Psoas muscle (tissue), 8 donors: ENCODE data around the gene DIRAS1. TPM values are rescaled to one million over a fixed set of nuclear protein-coding genes. Genes with fewer than 3 reads are reported as not detected.
"Not testable (repeated sequence)": the region's sequence is repeated elsewhere in the genome, so short reads cannot be mapped to it uniquely, and the experiment has no call there.

Experiments used
- ATAC-seq, 4 donors: fragments of 200-7000 bp; cut with Tn5 transposase; one replicate each; pipeline ENCODE4 v1.9.1; 2020; ENCODE audit warnings: moderate library complexity in 3 of 4, mild to moderate bottlenecking in 2 of 4
- DNase-seq, 2 donors: peaks; one replicate each; pipeline ENCODE4 v3.0.0-alpha.2; 2020
- H3K27ac ChIP-seq: fragments of 200-600 bp; one replicate; pipeline ENCODE4 v1.8.0; 2022
- H3K27me3 ChIP-seq, 3 donors: fragments of 200-600 bp in 1 of 3; one replicate each; pipeline versions ENCODE4 v1.6.1 to v1.8.0; 2013 to 2022; ENCODE audit warnings: low read length in 2 of 3, mild to moderate bottlenecking in 2 of 3, moderate library complexity in 1 of 3; ENCODE audit not compliant: insufficient read depth in 3 of 3
- H3K36me3 ChIP-seq, 2 donors: fragments of 200-600 bp in 1 of 2; one replicate each; pipeline versions ENCODE4 v1.6.1 to v1.8.0; 2013 to 2022; ENCODE audit warnings: low read depth in 1 of 2, mild to moderate bottlenecking in 1 of 2, moderate library complexity in 1 of 2; ENCODE audit not compliant: insufficient read depth in 1 of 2
- H3K4me1 ChIP-seq: fragments of 200-600 bp; one replicate; pipeline ENCODE4 v1.8.0; 2022
- H3K4me3 ChIP-seq: fragments of 200-600 bp; one replicate; pipeline ENCODE4 v1.8.0; 2022; ENCODE audit warnings: mild to moderate bottlenecking
- H3K9me3 ChIP-seq: fragments of 200-600 bp; one replicate; pipeline ENCODE4 v1.8.0; 2022
- CTCF ChIP-seq: fragments of 200-600 bp; IDR thresholded peaks from one replicate; pipeline ENCODE4 v1.8.0; 2022; ENCODE audit warnings: antibody characterized with exemption
- WGBS, 3 donors: extraction: QIAGEN DNeasy Blood & Tissue Kit; methylation state at CpG; one replicate each; pipeline versions ENCODE4 v1.1.6 to v1.1.7; 2013; 5-methylcytosine and 5-hydroxymethylcytosine counted together
- intact Hi-C, 2 donors: fragments of 100-400 bp; cut with DNase I; formaldehyde crosslinking; loops; one replicate each; pipeline versions ENCODE4 v1.11.0 to v1.14.2; 2022
- polyA plus RNA-seq, 3 donors: library from polyadenylated mRNA; stranded (reverse); fragments of 200-250 nt; gene quantifications; one replicate each; pipeline ENCODE4 v1.2.3, GENCODE V29; 2013
- total RNA-seq, 4 donors: library from RNA; stranded (reverse); fragmentation: NEBNext Ultra II Directional in 2 of 4; extraction: Animal tissue kit (Norgen Biotek cat#: 25700) in 2 of 4; gene quantifications; one replicate each; pipeline versions ENCODE4 v1.2.1 to v1.2.4, GENCODE V29; 2021 to 2023
- donor health status: healthy with polysubstance abuse.
- donor health status: DM: no; HTN: no; CAD: no; lungs with moderate emphysema.
- donor health status: Bipolar disorder and iron deficiency.
- donor health status: healthy.
- donor health status: DM: yes; HTN: yes; CAD: no.
- donor health status: DM: no; HTN: no; CAD: no.
- donor health status: DM: no; HTN: no; CAD: no.
- donor health status: DM: yes; HTN: yes; CAD: no.

Gene DIRAS1
- total and polyA plus RNA-seq, 7 donors, result 0.13 to 29.9 (median 1.8) TPM

- no peaks in the 10 kb centered on the region for H3K27me3 ChIP-seq
- DNase-seq (no peak), ATAC-seq (no peak)
- intact Hi-C loops, result no loop called here
- no peak overlapping the region for H3K27ac ChIP-seq
- no peaks in the 10 kb centered on the region for H3K4me1 ChIP-seq
- no peak for TF ChIP-seq CTCF
- no peaks in the 10 kb centered on the region for H3K9me3 ChIP-seq
- no peaks in the 10 kb centered on the region for H3K36me3 ChIP-seq
- WGBS, 3 donors, result 76 to 79% (median 76%) methylated on average over 8 of the region's 8 CpGs
- H3K4me3 ChIP-seq, result no peak overlapping the region
Observed at GRCh38 chr19:2678044-2678671, 43.0 kb downstream of the DIRAS1 start.

- WGBS, 3 donors, result 68 to 73% (median 69%) methylated on average over 12 of the region's 12 CpGs
- intact Hi-C loops, result no loop called here
- no peak overlapping the region for H3K27ac ChIP-seq
- TF ChIP-seq CTCF, result no peak
- no peaks in the 10 kb centered on the region for H3K27me3 ChIP-seq
- no peak overlapping the region for H3K4me3 ChIP-seq
- H3K9me3 ChIP-seq, result no peaks in the 10 kb centered on the region
- ATAC-seq (no peak), DNase-seq (no peak)
- H3K4me1 ChIP-seq, result no peaks in the 10 kb centered on the region
- no peaks in the 10 kb centered on the region for H3K36me3 ChIP-seq
Observed at GRCh38 chr19:2676823-2677222, 44.3 kb downstream of the DIRAS1 start.

GRCh38 chr19:2675892-2676291 lies 45.3 kb downstream of the DIRAS1 start:
- Histone ChIP-seq H3K27ac (no peak overlapping the region), H3K9me3 (no peaks in the 10 kb centered on the region), H3K4me1 (no peaks in the 10 kb centered on the region), H3K4me3 (no peak overlapping the region), H3K36me3 (no peaks in the 10 kb centered on the region), H3K27me3 (no peaks in the 10 kb centered on the region)
- intact Hi-C loops, result no loop called here
- DNase-seq, result no peak
- TF ChIP-seq CTCF, result no peak
- ATAC-seq, result no peak
- WGBS, 3 donors, result 26 to 49% (median 29%) methylated on average over 11 of the region's 11 CpGs

- H3K36me3 ChIP-seq, result no peaks in the 10 kb centered on the region
- ATAC-seq, result no peak
- no peak overlapping the region for H3K4me3 ChIP-seq
- H3K27ac ChIP-seq, result no peak overlapping the region
- intact Hi-C loops, result no loop called here
- DNase-seq, result no peak
- peaks cover 0 to 1% (median 0%) of the 10 kb centered on the region in 3 donors for H3K27me3 ChIP-seq
- 74 to 85% (median 77%) methylated on average over 15 to 16 of the region's 16 CpGs for WGBS, 3 donors
- no peaks in the 10 kb centered on the region for H3K4me1 ChIP-seq
- TF ChIP-seq CTCF, result no peak
- H3K9me3 ChIP-seq, result no peaks in the 10 kb centered on the region
Observed at GRCh38 chr19:2670217-2670616, 51.0 kb downstream of the DIRAS1 start.

GRCh38 chr19:2668175-2668763 lies 52.9 kb downstream of the DIRAS1 start:
- H3K27me3 ChIP-seq, result peaks cover 0 to 1% (median 0%) of the 10 kb centered on the region in 3 donors
- no peak overlapping the region for H3K27ac ChIP-seq
- no peaks in the 10 kb centered on the region for H3K4me1 ChIP-seq
- H3K36me3 ChIP-seq, result no peaks in the 10 kb centered on the region
- H3K9me3 ChIP-seq, result no peaks in the 10 kb centered on the region
- TF ChIP-seq CTCF, result no peak
- WGBS, 3 donors, result 77 to 90% (median 86%) methylated on average over 15 of the region's 15 CpGs
- DNase-seq, result no peak
- no peak overlapping the region for H3K4me3 ChIP-seq
- ATAC-seq, result no peak
- intact Hi-C loops, result no loop called here

DNA sequence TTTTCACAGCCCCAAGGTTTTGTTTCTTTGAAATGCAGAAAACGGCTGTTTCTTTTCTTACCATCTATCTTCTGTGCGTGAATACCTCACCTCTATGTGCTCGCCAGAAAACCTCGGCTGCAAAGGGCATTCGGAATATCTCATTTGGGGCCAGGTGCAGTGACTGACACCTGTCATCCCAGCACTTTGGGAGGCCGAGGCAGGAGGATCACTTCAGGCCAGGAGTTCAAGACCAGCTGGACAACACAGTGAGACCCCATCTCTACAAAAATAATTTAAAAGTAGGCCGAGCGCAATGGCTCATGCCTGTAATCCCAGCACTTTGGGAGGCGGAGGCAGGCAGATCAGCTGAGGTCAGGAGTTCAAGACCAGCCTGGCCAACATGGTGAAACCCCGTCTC lies 53.8 kb downstream of the DIRAS1 start:
- ATAC-seq, H3K9me3 ChIP-seq, DNase-seq, H3K27me3 ChIP-seq, intact Hi-C loops, H3K4me1 ChIP-seq, H3K27ac ChIP-seq, H3K4me3 ChIP-seq, H3K36me3 ChIP-seq: not testable (repeated sequence)
- 88 to 91% (median 91%) methylated on average over 10 of the region's 10 CpGs for WGBS, 3 donors
